Hepatocyte (in vitro differentiated cells): ENCODE results near the gene IL22.

ENCODE experiments used
- EZH2 ChIP-seq: fragments of 200-600 bp; sonication (generic); IDR thresholded peaks from 2 replicates; pipeline ENCODE4 v1.6.1; 2016; ENCODE audit warnings: antibody characterized with exemption, mild to moderate bottlenecking, borderline replicate concordance
- TF ChIP-seq, protein P1 (sequence below): fragments of 200-600 bp; sonication (generic); IDR thresholded peaks from 2 replicates; pipeline ENCODE4 v1.5.1; 2016; ENCODE audit warnings: antibody characterized with exemption, mild to moderate bottlenecking; ENCODE audit not compliant: poor library complexity

DNA sequence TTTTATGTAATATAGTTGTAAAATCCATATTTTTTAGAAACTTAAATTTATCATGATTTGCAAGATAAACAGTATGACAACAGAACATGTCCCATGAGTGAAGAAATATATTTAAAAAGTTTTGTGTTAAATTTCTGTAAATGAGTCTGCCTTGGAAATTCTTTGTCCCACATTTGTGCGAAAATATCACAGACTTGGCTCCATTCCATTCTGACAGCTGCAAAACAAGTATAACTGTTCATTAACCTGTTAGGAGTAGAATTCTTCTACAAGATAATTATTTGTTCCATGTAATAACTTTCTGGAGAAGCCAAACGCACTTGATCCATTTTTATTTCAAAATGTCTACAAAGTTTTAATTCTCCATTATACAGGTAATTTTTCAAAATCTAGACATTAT, 40.8 kb upstream of the IL22 start:
- TF ChIP-seq, protein P1, sequence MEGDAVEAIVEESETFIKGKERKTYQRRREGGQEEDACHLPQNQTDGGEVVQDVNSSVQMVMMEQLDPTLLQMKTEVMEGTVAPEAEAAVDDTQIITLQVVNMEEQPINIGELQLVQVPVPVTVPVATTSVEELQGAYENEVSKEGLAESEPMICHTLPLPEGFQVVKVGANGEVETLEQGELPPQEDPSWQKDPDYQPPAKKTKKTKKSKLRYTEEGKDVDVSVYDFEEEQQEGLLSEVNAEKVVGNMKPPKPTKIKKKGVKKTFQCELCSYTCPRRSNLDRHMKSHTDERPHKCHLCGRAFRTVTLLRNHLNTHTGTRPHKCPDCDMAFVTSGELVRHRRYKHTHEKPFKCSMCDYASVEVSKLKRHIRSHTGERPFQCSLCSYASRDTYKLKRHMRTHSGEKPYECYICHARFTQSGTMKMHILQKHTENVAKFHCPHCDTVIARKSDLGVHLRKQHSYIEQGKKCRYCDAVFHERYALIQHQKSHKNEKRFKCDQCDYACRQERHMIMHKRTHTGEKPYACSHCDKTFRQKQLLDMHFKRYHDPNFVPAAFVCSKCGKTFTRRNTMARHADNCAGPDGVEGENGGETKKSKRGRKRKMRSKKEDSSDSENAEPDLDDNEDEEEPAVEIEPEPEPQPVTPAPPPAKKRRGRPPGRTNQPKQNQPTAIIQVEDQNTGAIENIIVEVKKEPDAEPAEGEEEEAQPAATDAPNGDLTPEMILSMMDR = no peak
- TF ChIP-seq EZH2 = no peak
